ENCODE measurements around the gene ABHD6.
"Not testable (repeated sequence)": the region's sequence is repeated elsewhere in the genome, so short reads cannot be mapped to it uniquely, and the experiment has no call there.

Gene ABHD6

DNA sequence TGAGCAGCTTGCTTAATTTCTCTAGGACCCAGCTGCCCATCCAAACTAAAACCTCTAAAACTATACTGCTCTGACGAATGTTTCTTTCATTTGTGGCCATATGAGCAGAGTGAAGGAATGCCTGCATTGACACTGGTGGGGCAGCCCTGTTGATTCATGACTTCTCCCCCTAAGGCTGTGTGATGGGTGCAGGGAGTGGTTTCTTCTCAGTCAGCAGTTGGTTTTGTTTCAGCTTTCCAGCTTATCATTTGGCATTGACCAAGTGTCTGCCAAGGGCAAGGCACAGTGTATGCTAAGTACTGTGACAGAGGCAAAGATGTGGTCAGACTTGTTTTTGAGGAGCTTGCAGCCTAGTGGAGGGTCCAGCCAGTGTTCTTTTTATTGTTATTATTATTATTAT is 4.7 kb downstream of the ABHD6 start:
- DNase-seq (ENCODE audit: low read depth in 2 of 2) = no peak

DNA sequence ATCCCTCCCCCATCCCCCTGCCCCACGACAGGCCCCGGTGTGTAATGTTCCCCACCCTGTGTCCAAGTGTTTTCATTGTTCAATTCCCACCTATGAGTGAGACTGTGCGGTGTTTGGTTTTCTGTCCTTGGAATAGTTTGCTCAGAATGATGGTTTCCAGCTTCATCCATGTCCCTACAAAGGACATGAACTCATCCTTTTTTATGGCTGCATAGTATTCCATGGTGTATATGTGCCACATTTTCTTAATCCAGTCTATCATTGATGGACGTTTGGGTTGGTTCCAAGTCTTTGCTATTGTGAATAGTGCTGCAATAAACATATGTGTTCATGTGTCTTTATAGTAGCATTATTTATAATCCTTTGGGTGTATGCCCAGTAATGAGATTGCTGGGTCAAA is 5.3 kb downstream of the ABHD6 start:
- not testable (repeated sequence) for DNase-seq (ENCODE audit: low read depth in 2 of 2)

DNA sequence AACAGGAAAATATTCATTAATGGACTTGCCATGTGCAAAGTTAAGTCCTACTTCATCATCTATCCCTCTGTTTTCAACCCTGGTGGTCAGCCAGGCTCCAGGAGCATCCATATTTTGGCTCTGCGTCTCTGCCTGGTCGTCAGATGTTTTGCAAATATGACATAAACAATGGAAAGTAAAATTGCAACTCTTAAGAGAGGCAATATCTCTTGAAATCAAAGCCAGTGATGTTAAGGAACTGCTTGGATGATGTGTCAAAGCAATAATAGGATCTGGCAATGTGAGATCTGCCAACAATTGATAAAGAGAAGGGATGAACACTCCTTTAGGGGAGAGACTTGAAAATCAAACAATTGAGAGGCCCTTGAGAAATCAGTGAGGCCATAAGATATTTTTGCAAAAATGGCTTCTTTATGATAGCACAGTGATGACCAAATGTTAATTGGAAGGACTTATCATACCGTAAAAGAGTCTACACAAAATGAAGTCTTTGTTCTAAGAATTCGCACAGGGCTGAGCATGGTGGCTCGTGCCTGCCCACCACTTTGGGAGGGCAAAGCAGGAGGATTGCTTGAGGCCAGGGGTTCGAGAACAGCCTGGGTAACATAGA is 6.5 kb downstream of the ABHD6 start:
- DNase-seq (ENCODE audit: low read depth in 2 of 2) = no peak

DNA sequence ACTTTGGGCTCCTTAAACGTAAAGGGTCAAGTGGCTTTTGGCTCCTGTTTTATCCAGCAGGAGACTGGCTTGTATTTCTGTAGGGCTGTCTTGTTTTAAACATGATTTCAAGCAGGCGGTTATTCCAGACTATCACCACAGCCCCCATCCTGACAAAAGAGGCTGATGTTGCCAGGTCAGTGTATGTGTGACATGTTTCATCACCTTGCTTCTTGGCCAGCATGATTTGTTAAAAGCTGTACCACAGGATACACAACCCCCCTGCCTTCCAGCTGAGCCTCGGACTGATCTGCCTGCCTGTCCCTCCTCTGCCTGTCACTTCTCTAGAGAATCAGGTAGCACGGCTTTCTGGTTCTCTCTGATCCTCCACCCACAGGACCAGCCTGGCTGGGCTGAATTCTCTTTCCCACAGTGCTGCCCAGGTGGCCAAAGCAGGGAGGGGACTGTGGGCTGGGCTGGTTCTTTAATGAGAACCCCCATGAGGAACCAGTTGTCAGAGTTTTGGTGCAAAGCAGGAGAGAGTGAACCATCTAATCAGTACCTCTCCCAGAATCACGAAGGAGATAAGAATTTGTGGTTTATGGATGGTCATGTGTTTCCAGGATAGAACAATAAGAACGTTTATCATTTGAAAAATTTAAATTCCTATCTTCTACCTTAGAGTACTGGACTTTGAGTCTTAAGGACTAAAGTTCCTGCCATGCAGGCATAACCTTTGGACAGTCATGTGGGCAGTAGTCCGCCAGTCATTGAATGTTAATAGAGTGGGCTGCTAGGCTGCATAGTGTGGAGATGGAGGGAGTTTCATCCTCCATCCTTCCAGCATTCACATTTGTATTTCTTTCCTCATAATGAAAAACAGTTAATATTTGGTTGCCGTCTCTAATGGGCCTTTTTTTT is 8.8 kb downstream of the ABHD6 start:
- no peak for DNase-seq (ENCODE audit: low read depth in 2 of 2)

DNA sequence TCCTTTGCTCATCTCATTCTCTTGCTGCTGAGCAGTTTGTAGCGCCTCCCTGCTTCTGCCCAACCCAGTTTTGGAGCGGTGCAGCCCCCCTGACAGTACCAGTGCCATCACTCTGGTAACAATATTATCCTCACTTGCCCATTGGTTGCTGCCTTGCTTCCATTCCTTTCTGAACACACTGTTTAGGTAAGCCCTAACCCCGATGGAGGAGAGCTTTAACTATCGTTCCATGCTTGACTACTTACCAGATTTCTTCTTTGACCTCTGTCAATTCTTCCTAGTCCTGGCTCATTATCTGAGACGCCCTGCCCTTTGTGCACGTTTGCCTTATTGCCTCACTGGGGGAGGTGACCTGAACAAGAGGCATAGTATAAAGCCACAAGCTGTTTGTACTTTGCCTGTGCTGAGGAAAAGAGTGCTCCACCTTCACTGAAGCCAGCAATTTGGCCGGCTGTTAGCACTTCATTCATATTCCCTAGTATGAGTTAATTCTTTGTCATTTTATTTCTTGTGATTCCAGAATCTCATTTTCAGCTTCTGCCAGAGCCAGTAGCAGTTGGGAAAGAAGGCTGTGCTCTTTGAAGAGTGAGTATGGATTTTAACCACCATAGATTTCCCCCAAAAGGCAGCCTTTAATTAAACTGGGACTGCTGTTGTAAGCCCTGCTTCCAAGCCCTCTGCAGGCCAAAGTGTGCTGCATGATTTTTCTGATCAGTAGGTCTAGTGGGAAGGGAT is 11.9 kb downstream of the ABHD6 start:
- DNase-seq (ENCODE audit: low read depth in 2 of 2) = no peak

DNA sequence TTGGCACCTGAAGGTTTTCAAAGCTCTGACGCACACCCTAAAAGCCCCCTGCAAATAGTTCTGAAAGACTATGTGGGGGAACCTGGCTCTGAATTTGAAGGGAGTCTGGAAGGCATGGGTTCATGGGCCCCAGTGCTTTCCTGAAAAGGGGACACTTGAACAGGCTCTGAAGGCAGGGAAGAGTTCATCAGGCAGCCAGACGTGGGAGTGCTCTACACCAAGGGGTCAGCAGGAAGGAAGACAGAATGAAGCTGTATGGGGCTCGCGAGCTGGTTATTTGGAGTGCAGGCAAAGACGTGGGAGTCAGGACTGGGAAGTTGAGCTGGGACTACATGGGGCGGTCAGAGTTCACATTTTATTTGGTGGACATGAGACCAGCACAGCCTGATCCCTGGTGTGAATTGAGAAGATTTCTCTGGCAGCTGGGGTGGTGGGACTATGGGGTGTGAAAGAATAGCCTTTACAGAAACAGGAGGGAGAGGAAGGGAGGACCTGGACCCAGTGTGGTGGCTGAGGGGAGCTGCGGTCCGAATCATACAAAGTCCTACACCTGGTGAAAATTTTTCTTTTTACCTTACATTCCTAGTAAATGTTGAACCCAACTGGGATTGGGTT is 12.6 kb downstream of the ABHD6 start:
- no peak for DNase-seq (ENCODE audit: low read depth in 2 of 2)

DNA sequence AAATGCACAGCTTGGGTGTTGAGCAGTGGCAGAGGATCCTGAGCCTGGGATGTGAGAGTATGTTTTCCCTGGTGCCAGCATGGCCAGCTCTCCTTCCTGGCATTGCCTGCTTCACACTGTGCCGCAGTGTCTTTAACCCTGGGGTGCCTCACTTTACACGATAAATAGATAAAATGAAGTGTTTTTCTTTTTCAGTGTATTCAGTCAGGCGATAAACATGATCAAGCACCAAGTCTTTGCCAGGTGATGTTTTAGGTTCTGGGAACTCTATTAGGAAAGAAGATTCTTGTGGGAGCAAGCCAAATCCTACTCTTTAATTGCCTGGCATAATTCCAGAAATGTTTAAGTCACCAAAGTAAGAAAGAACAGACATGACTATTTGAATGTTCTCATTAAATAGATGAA is 14.0 kb downstream of the ABHD6 start:
- no peak for DNase-seq (ENCODE audit: low read depth in 2 of 2)

DNA sequence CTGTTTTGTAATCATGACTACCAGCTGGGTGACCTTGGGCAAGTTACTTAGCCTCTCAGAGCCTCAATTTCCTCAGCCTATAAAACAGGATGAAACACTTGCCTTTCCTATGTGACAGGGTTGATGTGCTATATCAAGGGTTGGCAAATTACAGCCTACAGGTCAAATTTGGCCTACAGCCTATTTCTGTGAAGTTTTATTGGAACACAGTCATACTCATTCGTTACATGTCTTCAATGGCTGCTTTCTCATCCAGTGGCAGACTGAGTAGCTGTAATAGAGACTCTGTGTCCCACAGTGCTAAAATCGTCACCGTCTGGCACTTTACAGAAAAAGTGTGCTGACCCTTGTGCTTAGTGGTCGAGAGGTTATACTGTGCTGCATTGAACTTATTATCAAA is 16.6 kb downstream of the ABHD6 start:
- DNase-seq (ENCODE audit: low read depth in 2 of 2) = no peak

DNA sequence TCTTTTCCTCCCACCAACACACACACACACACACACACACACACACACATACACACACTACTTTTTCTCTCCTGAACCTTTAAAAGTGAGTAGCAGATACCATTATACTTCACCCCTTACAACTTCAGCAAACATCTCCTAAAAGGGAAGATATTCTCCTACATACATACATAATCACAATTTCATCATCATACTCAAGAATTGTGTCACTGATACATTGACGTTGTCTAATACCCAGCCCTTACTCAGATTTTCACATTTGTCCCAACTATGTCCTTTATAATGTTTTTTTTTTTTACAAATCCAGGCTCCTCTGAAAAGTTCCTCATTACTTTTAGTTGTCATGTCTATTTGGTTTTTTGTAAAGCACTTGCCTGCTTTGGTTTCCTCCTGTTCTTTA is 18.5 kb downstream of the ABHD6 start:
- no peak for DNase-seq (ENCODE audit: low read depth in 2 of 2)

DNA sequence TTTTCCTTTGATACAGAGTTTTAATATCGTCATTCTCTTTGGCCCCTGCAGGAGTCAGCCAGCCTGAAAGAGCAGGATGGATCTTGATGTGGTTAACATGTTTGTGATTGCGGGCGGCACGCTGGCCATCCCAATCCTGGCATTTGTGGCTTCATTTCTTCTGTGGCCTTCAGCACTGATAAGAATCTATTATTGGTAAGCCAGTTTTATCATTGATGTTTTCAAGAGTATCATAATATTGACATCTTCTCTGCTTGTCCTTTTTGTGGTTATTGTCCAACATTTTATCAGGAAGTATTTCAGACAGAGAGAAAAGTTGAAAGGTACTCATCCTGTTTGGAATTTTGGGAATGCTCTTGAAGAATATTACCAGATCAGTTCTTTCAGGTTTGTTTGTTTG is 18.9 kb downstream of the ABHD6 start:
- no peak for DNase-seq (ENCODE audit: low read depth in 2 of 2)

DNA sequence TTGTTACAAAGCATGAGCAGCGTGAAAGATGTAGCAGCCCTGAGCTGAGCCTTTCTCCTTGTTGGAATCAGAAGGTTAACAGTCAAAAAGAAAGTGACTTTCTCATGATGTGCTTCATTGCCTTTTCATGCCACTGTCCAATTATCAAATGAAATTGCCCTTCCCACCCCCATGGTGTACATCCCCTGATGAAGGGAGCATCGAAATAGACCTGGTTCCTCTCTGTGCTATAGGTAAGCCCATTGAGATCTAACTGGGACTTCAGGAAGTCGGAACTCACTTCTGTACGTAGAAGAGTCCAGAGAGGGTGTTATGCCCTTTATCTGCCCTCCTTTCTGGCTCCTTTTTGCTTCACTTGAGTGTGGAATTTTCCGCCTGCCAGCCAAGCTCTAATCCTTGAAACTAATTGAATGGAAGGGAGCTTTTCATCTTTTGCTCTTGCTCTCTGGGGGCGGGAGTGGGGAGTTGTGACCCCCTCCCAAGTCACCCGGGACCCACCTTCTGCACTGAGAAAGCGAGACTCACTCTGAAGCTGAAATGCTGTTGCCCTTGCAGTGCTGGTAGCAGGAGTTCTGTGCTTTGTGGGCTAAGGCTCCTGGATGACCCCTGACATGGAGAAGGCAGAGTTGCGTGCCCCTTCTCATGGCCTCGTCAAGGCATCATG is 20.9 kb downstream of the ABHD6 start:
- DNase-seq (ENCODE audit: low read depth in 2 of 2) = no peak

DNA sequence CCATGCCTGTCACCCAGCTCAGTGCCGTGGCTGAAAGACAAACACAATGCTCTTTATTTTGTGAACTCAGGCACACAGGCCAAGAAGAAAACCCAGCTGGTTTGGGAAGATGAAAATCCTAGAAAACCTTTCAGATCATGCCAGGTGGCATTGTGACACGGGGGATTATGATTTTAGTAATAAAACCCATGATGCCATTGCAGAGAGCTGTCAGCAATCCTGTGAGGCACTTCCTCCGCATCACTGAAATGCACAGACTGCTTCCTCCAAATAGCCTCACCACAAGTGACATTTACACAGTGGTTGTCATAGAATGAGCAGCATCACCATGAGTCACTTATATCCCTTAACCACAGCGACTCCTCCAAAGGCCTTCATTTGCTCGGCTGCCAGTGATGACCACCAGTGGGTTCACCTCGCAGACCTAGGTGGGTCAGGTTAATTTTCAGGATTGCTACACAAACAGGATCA is 22.7 kb downstream of the ABHD6 start:
- no peak for DNase-seq (ENCODE audit: low read depth in 2 of 2)

DNA sequence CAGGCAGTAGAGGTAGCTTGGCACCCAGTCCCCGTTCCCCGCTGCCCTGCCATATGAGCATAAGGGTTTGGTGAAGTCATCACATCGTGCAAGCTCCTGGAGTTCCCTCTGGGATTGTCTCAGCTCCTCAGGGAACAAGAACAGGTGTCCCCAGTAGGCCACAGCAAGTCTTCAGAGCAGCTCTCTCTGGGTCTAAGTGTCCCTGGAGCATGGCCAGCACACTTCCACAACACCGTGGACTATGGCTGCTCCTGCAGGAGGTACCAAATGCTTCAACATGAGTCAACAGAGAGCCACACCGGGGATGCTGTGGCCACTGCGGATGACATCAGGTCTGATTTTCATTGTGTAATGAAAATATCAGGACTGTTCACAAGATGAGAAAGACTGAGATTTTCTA is 23.1 kb downstream of the ABHD6 start:
- no peak for DNase-seq (ENCODE audit: low read depth in 2 of 2)

DNA sequence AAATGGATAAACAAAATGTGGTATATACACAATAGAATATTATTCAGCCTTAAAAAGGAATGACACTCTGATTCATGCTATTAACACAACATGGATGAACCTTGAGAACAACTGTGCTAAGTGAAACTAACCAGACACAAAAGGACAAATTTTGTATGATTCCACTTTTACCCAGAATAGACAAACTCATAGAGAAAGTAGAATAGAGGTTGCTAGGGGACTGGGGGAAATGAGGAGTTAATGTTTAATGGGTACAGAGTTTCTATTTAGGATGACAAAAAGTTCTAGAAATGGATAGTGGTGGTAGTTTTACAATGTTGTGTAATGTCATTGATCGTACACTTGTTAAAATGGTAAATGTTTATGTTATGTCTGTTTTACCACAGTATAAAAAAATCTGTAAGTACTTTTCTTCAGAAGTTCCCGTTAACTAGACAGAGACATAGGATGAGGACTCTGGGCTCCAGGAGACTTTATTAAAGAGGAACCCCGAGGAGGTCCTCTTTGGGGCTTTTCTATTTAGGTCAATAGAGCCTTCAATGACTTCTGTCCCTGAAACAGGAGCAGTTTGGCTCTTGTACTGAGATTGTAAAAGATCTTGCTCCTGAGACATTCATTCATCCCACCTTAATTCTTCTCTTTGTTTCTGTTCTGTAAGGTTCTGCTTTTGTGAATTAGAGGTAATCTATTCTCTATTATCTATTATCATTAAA is 24.5 kb downstream of the ABHD6 start:
- no peak for DNase-seq (ENCODE audit: low read depth in 2 of 2)

DNA sequence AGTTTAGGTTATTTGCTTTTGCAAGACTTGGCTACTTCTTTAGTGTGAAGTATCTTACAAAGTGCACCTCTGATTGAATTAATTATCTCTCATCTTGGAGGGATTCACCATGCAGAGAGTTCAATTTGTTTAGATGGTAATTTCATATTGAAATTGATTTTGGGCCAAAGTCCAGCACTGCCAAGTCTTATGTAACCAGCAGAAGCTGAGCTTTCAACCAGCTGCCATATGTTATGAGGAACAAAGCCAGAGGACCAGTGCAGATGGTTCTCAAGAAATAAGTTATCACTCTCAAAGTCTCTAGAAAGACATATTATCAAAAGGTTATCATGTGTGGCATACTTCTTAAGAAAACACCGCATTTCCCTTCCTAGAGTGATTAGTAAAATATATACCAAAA is 29.0 kb downstream of the ABHD6 start:
- DNase-seq (ENCODE audit: low read depth in 2 of 2) = no peak

DNA sequence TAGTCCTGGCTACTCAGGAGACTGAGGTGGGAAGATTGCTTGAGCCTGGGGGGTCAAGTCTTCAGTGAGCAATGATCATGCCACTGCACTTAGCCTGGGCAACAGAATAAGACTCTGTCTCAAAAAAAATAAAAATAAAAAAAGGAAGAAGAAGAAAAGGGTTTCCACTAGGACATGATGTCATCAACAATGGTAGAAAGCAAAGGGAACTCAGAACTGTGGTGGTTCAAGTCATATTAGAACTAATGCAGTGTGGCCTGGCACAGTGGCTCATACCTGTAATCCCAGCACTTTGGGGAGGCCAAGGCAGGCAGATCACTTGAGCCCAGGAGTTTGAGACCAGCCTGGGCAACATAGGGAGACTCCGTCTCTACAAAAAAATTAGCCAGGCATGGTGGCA is 30.0 kb downstream of the ABHD6 start:
- not testable (repeated sequence) for DNase-seq (ENCODE audit: low read depth in 2 of 2)

DNA sequence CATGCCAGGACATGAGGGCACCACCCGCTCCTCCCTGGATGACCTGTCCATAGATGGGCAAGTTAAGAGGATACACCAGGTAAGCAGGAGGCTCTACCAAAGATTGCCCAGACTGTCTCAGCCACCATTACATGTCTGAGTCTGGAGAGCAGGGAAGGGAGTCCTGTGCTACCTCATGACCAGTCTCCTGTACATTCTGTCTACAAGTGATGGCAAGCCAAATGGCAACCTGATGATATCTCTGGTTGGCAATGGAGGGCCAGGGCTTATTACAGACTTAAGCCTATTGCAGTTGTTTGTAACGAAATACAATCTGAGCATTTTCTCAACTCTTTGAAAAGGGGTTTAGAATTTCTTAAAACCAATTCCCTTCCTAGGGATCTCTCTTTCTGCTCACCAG is 31.8 kb downstream of the ABHD6 start:
- DNase-seq (ENCODE audit: low read depth in 2 of 2) = no peak

DNA sequence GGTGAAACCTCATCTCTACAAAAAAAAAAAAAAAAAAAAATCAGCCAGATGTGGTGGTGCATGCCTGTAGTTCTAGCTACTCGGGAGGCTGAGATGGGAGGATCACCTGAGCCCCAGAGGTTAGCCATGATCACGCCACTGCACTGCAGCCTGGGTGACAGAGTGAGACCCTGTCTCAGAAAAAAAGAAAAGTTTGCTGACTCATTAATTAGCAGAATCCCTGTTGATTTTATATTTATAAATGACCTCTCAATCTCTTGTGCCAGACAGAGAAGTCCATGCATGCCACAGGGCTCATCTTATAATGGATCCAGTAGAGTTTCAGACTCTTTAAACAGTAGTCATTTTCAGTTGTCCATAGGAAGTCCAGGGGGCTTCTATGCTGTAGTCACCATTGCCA is 32.9 kb downstream of the ABHD6 start:
- DNase-seq (ENCODE audit: low read depth in 2 of 2) = no peak

DNA sequence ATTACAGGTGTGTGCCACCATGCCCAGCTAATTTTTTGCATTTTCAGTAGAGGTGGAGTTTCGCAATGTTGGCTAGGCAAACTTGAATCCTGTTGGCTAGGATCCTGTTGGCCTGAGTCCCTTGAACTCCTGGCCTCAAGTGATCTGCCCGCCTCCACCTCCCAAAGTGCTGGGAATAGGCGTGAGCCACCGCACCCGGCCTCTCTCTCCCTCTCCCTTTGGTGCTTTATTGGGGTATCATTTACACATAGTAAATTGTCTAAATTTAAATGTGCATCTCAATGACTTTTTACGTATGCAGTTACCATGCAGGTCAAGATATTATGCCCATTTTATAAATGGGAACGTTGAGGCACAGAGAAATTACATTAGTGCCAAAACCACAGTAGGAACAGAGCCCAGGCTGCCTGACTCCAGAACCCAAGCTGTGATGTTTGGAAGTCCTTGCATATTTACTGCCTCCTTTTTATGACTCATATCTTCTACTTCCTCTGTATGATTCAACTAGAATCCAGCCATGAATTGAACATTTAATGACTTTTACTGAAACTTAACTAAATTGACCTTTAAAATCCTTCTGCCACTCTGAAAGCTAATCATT is 34.4 kb downstream of the ABHD6 start:
- DNase-seq (ENCODE audit: low read depth in 2 of 2) = no peak

DNA sequence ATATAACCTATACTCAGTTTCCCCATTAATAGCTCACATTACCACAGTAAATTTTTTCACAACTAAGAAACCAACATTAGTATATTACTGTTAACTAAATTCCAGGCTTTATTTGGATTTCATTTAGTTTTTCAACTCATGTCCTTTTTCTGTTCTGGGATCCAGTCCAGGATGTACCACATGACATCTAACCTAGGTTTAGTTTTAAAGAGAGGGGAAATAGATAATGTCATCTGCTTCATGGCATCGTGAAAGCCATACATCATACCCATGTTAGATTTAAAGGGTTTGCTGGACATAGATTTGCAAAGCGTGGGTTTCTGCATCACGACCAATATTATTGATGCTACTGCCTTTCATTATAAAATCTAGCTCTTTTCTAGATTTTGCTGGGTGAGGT is 35.3 kb downstream of the ABHD6 start:
- no peak for DNase-seq (ENCODE audit: low read depth in 2 of 2)

DNA sequence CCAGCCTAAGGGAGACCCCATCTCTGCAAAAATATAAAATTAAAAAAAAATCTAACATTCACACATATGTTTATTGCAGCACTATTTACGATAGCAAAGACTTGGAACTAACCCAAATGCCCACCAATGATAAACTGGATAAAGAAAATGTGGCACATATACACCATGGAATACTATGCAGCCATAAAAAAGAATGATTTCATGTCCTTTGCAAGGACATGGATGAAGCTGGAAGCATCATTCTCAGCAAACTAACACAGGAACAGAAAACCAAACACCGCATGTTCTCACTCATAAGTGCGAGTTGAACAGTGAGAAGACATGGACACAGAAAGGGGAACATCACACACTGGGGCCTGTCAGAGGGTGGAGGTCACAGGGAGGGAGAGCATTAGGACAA is 35.8 kb downstream of the ABHD6 start:
- not testable (repeated sequence) for DNase-seq (ENCODE audit: low read depth in 2 of 2)
